ENCODE measurements around the gene LDHAL6B.
"Not testable (repeated sequence)": the region's sequence is repeated elsewhere in the genome, so short reads cannot be mapped to it uniquely, and the experiment has no call there.

The LDHAL6B gene

DNA sequence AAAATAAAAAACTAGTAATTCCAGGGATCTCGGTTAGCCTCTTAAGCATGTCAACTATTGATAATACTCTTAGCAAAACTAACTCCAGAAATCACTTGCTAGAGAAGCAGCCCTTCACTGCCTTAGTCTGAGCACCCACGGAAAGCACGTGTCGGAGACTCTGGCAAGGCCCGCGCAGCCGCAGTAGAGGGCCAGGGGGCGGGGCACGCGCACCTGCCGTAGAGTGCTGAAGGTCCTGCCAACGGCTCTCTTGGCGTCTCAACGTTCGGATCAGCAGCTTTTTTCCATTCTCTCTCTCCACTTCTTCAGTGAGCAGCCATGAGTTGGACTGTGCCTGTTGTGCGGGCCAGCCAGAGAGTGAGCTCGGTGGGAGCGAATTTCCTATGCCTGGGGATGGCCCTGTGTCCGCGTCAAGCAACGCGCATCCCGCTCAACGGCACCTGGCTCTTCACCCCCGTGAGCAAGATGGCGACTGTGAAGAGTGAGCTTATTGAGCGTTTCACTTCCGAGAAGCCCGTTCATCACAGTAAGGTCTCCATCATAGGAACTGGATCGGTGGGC lies at the start of gene LDHAL6B:
Gene LDHAL6B, plus strand, starts transcription at position 221 of the 561 bp plus-strand sequence. Its CDS starts 98 bp downstream, at position 319.
- no peak within 1 kb of the TSS for H3K27ac Mint-ChIP-seq
- CTCF ChIA-PET: no interaction called here
- peaks cover 4% of the 10 kb centered on the region for H3K36me3 Mint-ChIP-seq
- no peaks in the 10 kb centered on the region for H3K4me1 Mint-ChIP-seq
- H3K27me3 Mint-ChIP-seq: no peaks in the 10 kb centered on the region
- H3K4me3 Mint-ChIP-seq: no peak within 1 kb of the TSS
- H3K9me3 Mint-ChIP-seq: no peaks in the 10 kb centered on the region
- DNase-seq: no peak

DNA sequence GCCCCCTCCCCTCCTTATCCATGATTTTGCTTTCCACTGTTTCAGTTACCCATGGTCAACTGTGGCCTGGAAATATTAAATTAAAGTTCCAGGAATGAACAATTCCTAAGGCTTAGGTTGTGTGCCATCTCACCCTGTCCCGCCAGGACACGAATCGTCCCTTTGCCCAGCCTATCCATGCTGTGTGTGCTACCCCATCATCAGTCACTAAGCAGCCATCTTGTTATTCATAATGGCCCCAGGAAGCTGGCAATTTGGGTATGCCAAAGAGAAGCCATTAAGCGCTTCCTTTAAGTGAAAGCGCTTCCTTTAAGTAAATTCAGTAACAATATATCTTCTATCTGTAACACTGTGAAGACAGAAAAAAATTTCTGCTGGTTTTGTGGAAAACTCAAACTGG lies 49.2 kb upstream of the LDHAL6B start:
- H3K36me3 Mint-ChIP-seq: peaks cover 5% of the 10 kb centered on the region
- CTCF ChIA-PET: interaction anchor here (1.2 kb wide), 1 partner anchor 336 kb away, joined by 3 read pairs; no protein-coding TSS in a partner anchor
- H3K4me3 Mint-ChIP-seq: no peak overlapping the region
- DNase-seq: no peak
- H3K4me1 Mint-ChIP-seq: no peaks in the 10 kb centered on the region
- no peak overlapping the region for H3K27ac Mint-ChIP-seq
- no peaks in the 10 kb centered on the region for H3K27me3 Mint-ChIP-seq
- H3K9me3 Mint-ChIP-seq: no peaks in the 10 kb centered on the region

DNA sequence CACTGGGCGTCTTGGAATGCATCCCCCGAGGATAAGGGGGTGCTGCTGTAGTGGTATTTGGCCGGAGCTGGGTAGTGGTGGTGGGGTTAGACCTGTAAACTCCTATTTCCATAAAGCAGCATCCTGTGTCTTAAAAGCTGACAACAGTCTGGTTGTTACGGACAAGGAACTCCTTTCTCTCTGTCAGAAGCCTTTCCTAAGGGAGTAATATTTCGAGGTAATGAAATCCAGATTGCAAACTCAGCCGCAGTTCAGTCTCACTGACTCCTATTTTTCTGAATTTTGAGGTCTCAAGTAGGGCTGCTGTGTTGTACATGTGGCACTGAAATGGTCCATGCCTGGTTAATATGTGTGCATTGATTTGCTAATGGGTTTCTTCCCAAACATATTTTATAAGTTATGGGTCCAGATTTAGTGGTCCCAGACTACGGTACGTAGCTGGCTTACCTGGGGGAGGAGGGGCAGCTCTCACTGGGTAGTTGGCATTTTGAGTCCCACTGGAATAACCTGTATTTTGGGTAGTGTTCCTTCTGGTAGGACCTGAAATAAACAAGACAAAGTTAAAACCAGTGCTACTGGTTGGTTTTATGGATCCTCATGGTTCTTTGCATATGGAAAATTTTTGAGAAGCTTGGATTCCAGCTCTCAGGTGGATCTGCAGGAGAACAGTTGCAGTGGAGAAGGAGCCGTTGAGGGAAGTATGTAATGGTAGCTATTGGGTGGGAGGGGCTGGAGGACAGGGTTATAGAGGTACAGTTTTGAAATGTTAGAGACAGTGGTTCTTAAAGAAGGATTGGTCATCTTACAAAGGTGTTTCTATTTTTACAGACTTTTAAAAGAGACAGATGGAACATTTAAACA lies 48.6 kb upstream of the LDHAL6B start:
- Mint-ChIP-seq H3K4me1 (no peaks in the 10 kb centered on the region), H3K9me3 (no peaks in the 10 kb centered on the region), H3K27me3 (no peaks in the 10 kb centered on the region), H3K36me3 (peaks cover 2% of the 10 kb centered on the region), H3K27ac (no peak overlapping the region), H3K4me3 (no peak overlapping the region)
- DNase-seq: no peak
- CTCF ChIA-PET: interaction anchor here (1.2 to 1.4 kb wide), 2 partner anchors 335 to 431 kb away, joined by 3 read pairs; no protein-coding TSS in a partner anchor

DNA sequence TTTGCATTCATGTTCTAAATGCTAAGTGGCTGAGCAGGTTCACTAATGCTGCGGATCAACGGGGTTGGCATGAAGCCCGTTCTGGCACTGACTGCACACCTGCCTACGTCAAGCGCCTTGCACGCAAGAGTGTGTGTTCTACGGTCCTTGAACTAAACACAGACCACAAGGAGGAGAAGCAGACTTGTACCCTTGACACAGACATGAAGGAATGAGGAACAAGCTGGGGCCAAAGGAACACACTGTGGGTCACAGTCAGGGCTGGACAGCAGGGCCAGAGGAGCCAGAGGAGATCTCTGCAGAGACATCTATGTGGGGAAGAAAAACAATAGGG lies 48.0 kb upstream of the LDHAL6B start:
- H3K27me3 Mint-ChIP-seq: no peaks in the 10 kb centered on the region
- H3K27ac Mint-ChIP-seq: no peak overlapping the region
- CTCF ChIA-PET: interaction anchor here (1.4 kb wide), 1 partner anchor 431 kb away, joined by 3 read pairs; no protein-coding TSS in a partner anchor
- no peak overlapping the region for H3K4me3 Mint-ChIP-seq
- no peak for DNase-seq
- no peaks in the 10 kb centered on the region for H3K4me1 Mint-ChIP-seq
- H3K9me3 Mint-ChIP-seq: no peaks in the 10 kb centered on the region
- H3K36me3 Mint-ChIP-seq: peaks cover 2% of the 10 kb centered on the region

DNA sequence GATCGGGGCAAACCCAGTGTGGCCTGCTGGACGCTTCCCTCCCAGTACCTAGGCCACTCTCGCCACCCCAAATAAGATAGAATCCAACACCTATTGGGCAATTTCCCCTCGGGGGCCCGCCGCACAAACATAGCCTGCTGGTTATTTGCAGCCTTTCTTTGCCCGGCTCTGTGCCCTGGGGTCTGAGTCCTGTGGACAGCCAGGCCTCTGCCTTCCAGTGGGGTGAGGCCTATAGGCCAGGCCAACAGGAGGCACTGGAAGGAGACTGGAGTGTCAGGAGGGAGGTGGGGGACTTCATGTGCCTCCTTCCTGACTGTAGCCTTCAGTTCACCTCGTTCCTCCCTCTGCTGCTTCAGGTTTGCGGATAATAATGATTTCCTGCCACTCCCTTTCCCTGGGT lies 47.4 kb upstream of the LDHAL6B start:
- Mint-ChIP-seq H3K4me3 (no peak overlapping the region), H3K36me3 (peaks cover 2% of the 10 kb centered on the region), H3K4me1 (no peaks in the 10 kb centered on the region), H3K27ac (no peak overlapping the region), H3K9me3 (no peaks in the 10 kb centered on the region), H3K27me3 (no peaks in the 10 kb centered on the region)
- CTCF ChIA-PET: interaction anchor here (1.4 kb wide), 1 partner anchor 430 kb away, joined by 3 read pairs; no protein-coding TSS in a partner anchor
- no peak for DNase-seq

DNA sequence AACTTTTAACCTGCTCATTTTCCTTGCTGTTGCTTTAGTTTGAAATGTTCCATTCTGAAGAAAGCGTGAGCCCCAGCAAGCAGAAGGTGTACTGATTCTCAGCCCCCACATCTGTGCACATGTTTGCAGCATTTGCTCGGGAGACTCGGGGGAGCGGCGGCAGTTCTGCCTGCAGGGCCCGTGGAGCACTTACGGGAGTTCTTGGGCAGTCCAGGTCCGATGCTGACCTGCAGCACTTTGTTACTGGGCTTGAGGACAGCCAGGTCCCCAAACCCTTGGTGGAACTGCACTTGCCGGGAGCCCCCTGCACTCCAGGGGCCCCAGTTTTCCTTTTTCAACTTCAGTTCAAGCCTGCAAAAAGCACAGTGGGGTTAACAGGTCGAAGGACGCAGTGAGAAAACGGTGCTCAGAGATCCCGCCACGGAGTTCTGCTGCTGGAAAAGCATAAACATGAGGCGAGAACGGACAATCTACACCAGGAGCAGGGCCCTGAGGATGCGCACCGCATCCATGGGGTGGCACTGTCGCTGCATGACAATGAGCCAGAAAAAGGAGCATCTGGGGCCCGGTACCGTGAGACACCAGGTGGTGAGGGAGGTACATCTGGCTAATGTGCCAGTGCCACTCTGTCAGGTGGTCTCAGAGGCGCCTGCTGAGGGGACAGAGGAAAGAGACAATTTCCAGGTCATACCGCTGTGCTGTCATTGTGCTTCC lies 45.6 kb upstream of the LDHAL6B start:
- H3K4me1 Mint-ChIP-seq: peaks cover 14% of the 10 kb centered on the region
- no peak overlapping the region for H3K4me3 Mint-ChIP-seq
- DNase-seq: peak; percentile 53
- H3K27me3 Mint-ChIP-seq: no peaks in the 10 kb centered on the region
- H3K36me3 Mint-ChIP-seq: peaks cover 11% of the 10 kb centered on the region
- no peak overlapping the region for H3K27ac Mint-ChIP-seq
- CTCF ChIA-PET: interaction anchor here (0.8 to 0.9 kb wide), 2 partner anchors 9 to 197 kb away, joined by 3 read pairs; no protein-coding TSS in a partner anchor
- H3K9me3 Mint-ChIP-seq: no peaks in the 10 kb centered on the region

DNA sequence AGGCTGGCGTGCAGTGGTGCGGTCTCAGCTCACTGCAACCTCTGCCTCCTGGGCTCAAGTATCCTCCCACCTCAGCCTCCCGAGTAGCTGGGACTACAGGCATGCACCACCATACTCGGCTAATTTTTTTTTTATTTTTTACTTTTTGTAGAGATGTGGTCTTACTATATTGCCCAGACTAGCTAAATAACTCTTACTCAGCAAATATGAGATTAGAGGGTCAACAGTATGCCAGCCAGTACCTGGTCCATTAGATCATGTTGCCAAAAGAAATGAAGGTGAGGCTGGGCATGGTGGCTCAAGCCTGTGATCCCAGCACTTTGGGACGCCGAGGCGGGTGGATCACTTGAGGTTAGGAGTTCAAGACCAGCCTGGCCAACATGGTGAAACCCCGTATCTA lies 44.6 kb upstream of the LDHAL6B start:
- CTCF ChIA-PET: interaction anchor here (0.8 to 1.0 kb wide), 4 partner anchors 8 to 250 kb away, joined by 3 to 7 read pairs (median 3); no protein-coding TSS in a partner anchor
- Mint-ChIP-seq H3K36me3 (peaks cover 13% of the 10 kb centered on the region), H3K4me1 (peaks cover 19% of the 10 kb centered on the region)
- not testable (repeated sequence) for H3K4me3 Mint-ChIP-seq, H3K9me3 Mint-ChIP-seq, H3K27ac Mint-ChIP-seq, DNase-seq, H3K27me3 Mint-ChIP-seq

DNA sequence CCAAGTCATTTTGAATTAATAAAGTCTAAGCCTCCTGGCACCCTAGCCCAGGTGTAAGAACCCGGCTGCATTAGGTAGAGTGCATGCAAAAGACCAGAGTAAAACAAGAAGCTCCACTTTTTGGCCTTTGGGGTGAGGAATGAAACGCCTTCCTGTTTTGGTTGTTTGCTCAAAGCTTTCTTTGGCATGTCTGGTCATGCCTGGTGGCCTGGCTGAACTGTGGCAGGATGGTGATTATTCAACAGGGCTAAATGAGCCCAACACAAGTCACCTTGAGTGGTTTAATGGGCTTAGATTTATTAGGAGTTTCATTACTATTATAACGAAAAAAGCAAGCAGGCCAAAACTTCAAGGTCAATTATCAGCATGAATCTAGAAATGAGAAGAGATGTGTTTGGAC lies 40.9 kb upstream of the LDHAL6B start:
- Mint-ChIP-seq H3K4me3 (no peak overlapping the region), H3K9me3 (no peaks in the 10 kb centered on the region), H3K27ac (peak overlapping the region; percentile 70), H3K4me1 (peaks cover 34% of the 10 kb centered on the region), H3K36me3 (peaks cover 12% of the 10 kb centered on the region), H3K27me3 (no peaks in the 10 kb centered on the region)
- DNase-seq: peak; percentile 27
- CTCF ChIA-PET: interaction anchor here (1.1 to 2.5 kb wide), 3 partner anchors 28 to 363 kb away, joined by 4 to 9 read pairs (median 4); no protein-coding TSS in a partner anchor

DNA sequence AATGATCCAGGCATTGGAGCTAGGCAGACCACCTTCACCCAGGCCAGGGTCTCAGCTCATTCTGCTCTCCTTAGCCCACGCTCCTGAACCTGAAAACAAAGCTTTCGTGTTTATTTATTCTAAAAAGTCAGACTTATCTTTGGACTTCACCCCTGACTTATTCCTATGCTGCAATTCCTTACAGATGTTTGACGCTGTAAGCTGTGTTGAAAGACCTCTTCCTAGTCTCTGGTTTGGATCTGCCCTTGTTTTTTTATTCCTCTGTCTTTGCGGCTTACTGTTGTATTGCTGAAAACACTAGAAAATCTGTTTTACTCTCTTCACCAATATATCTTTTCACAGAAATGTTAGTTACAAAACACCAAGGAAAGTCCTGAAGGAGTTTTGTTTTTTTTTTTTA lies 40.5 kb upstream of the LDHAL6B start:
- no peak for DNase-seq
- Mint-ChIP-seq H3K4me3 (no peak overlapping the region), H3K9me3 (no peaks in the 10 kb centered on the region), H3K27me3 (no peaks in the 10 kb centered on the region), H3K36me3 (peaks cover 12% of the 10 kb centered on the region), H3K4me1 (peaks cover 34% of the 10 kb centered on the region), H3K27ac (peak overlapping the region; percentile 70)
- CTCF ChIA-PET: interaction anchor here (1.1 to 2.5 kb wide), 3 partner anchors 28 to 363 kb away, joined by 4 to 9 read pairs (median 4); no protein-coding TSS in a partner anchor

DNA sequence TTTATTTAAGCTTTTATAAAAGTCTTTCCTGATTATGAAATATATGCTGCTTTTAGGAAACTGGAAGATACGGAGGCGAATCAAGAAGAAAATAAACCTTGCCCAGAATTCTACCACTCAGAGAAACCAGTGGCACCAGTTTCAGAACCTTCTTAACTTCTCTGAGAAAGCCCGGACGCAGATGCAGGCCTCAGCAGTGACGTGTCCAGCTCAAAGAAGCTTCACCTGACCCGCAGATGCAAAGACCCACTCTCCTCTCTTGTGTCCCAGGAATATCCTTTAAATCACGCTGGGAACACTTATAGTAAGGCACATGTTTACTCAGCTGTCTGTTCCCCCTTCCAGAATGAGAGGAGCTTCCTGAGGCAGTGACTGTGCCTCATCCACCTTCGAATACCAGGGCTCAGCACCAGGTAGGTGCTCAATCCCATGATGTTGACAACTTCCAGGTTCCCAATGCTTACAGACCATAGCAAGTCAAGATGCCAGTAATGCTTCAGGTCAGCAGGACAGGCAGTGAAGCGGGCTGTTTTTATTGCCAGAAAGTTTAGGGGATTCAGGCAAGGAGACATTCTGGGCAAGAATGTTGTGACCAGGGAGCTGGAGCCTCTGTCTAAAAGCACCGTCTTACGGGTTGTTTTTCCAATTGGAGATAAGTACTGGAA lies 39.9 kb upstream of the LDHAL6B start:
- H3K4me3 Mint-ChIP-seq: no peak overlapping the region

DNA sequence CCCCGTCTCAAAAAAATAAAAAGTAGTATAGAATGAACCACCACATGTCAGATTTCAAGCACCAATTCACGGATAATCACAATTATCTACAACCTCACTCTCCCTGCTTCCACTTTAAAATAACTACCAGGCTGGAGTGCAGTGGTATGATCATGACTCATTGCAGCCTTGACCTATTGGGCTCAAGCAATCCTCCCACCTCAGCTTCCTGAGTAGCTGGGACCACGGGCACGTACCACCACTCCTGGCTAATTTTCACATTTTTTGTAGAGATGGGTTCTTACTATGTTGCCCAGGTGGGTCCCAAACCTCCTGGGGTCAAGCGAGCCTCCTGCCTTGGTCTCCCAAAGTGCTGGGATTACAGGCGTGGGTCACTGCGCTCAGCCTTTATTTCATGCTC lies 38.1 kb upstream of the LDHAL6B start:
- no peaks in the 10 kb centered on the region for H3K27me3 Mint-ChIP-seq
- H3K27ac Mint-ChIP-seq: no peak overlapping the region
- CTCF ChIA-PET: no interaction called here
- peaks cover 34% of the 10 kb centered on the region for H3K4me1 Mint-ChIP-seq
- DNase-seq: no peak
- no peaks in the 10 kb centered on the region for H3K9me3 Mint-ChIP-seq
- H3K4me3 Mint-ChIP-seq: no peak overlapping the region
- H3K36me3 Mint-ChIP-seq: peaks cover 12% of the 10 kb centered on the region

More for the DNA sequence above, 39.9 kb upstream of the LDHAL6B start:
- no peaks in the 10 kb centered on the region for H3K9me3 Mint-ChIP-seq
- CTCF ChIA-PET: interaction anchor here (1.1 kb wide), 1 partner anchor 29 kb away, joined by 4 read pairs; no protein-coding TSS in a partner anchor
- peaks cover 34% of the 10 kb centered on the region for H3K4me1 Mint-ChIP-seq
- no peak overlapping the region for H3K27ac Mint-ChIP-seq
- peaks cover 12% of the 10 kb centered on the region for H3K36me3 Mint-ChIP-seq
- H3K27me3 Mint-ChIP-seq: no peaks in the 10 kb centered on the region
- DNase-seq: no peak

DNA sequence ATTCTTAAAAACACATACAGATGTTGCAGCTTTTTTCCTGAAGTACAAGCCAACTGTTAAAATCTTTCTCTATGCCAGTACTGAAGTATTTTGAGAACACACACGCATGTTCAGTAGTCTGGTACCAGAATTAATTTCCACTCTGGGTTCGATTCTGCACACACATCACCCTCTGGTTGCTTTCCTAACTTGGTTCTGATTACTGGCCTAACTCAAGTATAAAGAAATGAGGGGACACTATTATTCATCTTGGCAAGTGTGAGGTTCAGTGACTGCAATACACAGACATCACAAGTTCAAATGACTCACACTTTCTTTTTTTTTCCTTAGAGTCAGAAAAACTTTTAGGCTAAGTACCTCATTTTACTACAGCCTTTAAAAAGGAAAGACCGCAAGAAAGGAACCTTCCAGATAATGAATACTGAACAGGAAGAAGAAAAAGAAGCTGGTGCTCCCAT lies 37.4 kb upstream of the LDHAL6B start:
- no peaks in the 10 kb centered on the region for H3K9me3 Mint-ChIP-seq
- no peaks in the 10 kb centered on the region for H3K27me3 Mint-ChIP-seq
- H3K4me3 Mint-ChIP-seq: no peak overlapping the region
- H3K27ac Mint-ChIP-seq: peak overlapping the region; percentile 51
- CTCF ChIA-PET: interaction anchor here (0.9 kb wide), 1 partner anchor 363 kb away, joined by 3 read pairs; no protein-coding TSS in a partner anchor
- H3K36me3 Mint-ChIP-seq: peaks cover 15% of the 10 kb centered on the region
- peaks cover 34% of the 10 kb centered on the region for H3K4me1 Mint-ChIP-seq
- no peak for DNase-seq

DNA sequence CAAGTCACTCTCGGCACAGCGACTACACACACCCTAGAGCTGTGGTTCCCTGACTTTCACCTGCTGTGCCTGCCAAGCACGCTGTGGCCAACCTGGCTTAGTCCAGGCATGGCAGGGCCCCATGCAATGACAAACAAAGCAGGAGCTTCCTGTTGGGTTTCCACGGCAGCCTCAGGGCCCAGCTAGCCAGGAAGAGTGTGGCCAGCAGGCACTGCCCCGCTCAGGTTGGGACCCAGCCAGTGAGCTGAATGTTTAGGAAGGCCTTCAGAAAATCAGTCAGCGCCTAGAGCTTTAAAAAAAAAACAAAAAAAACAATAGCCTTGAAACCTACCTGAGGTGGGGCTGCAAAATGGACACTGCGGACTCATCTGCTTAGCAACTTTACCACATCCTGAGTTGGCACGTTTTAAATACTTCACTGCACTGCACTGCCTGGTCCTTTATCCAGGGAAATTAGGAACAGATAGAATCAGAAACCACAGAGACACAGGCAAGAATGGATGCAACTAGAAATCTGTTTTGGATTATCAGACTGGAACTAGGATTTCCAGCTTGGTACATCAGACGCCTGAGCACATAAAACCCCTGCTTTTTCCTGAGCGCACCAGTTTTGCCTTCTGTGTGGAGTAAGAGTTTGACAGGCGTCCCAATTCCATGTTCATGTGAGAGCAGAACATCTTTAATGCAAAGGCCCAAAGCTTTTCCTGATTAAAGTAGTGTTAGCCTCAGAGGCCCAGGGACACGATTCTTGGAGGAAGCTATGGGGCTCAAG lies 36.2 kb upstream of the LDHAL6B start:
- CTCF ChIA-PET: interaction anchor here (0.8 to 1.7 kb wide), 3 partner anchors 9 to 326 kb away, joined by 3 to 5 read pairs (median 3); no protein-coding TSS in a partner anchor
- Mint-ChIP-seq H3K27me3 (peaks cover 4% of the 10 kb centered on the region), H3K4me3 (no peak overlapping the region), H3K36me3 (peaks cover 9% of the 10 kb centered on the region), H3K27ac (no peak overlapping the region), H3K4me1 (peaks cover 34% of the 10 kb centered on the region), H3K9me3 (no peaks in the 10 kb centered on the region)
- DNase-seq: no peak

All from activated naive CD4-positive, alpha-beta T cell treated with anti-CD3 and anti-CD28 coated beads, Interleukin-2, amount 10 ng/mL, durations not matched to agents 7 days and 5 days (primary cell).